Measurements from ENCODE around the gene TAF7. TPM values are rescaled to one million over a fixed set of nuclear protein-coding genes. Genes with fewer than 3 reads are reported as not detected.
"Not testable (repeated sequence)": the region's sequence is repeated elsewhere in the genome, so short reads cannot be mapped to it uniquely, and the experiment has no call there.

TAF7 gene
- total RNA-seq, 4 donors from 2014 or later: 43.7 to 57.8 (median 52.5) TPM

DNA sequence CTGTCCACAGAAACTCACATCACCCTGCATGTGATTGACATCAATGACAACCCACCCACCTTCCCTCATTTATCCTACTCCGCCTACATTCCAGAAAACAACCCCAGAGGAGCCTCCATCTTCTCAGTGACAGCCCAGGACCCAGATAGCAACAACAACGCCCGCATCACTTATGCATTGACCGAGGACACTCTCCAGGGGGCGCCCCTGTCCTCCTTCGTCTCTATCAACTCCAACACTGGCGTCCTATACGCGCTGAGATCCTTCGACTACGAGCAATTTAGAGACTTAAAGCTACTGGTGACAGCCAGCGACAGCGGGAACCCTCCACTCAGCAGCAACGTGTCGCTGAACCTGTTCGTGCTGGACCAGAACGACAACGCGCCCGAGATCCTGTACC lies 24.7 kb upstream of the TAF7 start:
- no peak for TF ChIP-seq CTCF (IDR thresholded peaks at IDR 0.05)
- no peak for DNase-seq (ENCODE audit: low spot score)

DNA sequence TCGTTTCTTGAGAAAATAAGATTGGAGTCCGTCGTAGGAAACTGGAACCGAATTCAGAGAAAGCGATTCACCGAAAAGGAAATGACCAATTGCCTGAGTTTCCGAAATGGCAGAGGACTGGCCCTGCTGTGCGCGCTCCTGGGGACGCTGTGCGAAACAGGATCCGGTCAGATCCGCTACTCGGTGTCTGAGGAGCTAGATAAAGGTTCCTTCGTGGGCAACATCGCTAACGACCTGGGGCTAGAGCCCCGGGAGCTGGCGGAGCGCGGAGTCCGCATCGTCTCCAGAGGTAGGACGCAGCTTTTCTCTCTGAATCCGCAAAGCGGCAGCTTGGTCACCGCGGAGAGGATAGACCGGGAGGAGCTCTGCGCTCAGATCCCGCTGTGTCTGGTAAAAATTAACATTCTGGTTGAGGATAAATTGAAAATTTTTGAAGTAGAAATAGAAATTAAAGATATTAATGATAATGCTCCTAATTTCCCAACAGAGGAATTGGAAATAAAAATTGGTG lies 23.4 kb upstream of the TAF7 start:
- no peak for ATAC-seq (ENCODE audit: low FRiP score)
- no peak for TF ChIP-seq CTCF (IDR thresholded peaks at IDR 0.05)
- no peak for DNase-seq (ENCODE audit: low spot score)

More for the DNA sequence above, 24.7 kb upstream of the TAF7 start:
- ATAC-seq (ENCODE audit: low FRiP score): no peak

DNA sequence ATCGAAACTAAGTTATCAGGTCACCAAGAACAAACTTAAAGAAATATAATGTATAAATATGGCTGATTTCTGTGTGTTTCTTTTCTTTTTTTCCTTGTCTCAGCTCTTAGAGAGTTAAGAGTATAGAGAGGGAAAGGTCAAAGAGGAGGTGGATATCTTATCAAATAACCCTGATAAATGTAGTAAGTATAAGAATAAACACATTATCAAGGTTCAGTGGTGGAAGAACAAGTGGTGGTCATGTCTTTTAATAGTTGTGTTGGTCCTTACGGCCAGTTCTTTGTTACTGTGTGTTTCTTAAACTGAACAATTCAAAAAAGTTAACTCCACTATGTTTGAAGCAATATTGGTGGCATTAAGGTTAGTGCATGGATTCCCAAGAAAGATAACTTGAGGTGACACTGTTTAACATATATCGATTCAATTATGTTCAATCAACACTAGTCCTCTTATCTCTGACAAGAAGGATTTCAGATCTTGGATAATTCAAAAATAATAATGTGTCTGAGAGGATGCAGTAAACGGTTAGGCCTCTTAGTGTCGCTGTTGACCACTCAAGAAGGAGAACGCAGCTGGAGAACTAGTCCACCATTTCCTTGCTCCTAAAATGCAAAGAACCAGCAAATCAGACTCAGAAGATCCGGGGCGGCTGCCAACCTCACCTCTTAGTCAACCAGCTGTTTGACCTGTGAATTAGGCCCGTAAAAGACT lies 22.8 kb upstream of the TAF7 start, which contains the start of gene PCDHGA3:
PCDHGA3 (plus strand) TSS at position 588 of the 711 bp plus-strand sequence. CDS start 205 bp downstream, outside the sequence.
- DNase-seq (ENCODE audit: low spot score) (no peak), ATAC-seq (ENCODE audit: low FRiP score) (no peak)
- TF ChIP-seq CTCF (IDR thresholded peaks at IDR 0.05): no peak

DNA sequence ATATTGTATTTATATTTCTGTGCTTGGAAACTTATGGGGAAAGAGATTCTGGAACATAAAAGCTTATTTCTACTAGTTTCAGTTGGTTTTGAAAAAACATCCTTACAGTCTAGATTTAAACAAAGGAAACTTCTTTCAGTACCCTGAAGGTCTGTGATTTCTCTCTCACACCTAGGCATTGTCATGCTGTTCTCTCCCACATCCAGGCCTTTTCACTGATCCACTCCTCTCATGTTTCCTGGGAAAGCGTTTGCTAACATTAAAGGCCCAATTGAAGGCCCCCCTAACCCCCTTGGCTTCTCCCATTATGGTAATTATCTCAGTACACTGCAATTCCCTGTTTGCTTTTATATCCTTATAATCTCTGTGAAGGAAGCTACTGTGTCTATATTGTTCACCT lies 22.2 kb upstream of the TAF7 start:
- ATAC-seq (ENCODE audit: low FRiP score) (no peak), DNase-seq (ENCODE audit: low spot score) (no peak)
- no peak for TF ChIP-seq CTCF (IDR thresholded peaks at IDR 0.05)

DNA sequence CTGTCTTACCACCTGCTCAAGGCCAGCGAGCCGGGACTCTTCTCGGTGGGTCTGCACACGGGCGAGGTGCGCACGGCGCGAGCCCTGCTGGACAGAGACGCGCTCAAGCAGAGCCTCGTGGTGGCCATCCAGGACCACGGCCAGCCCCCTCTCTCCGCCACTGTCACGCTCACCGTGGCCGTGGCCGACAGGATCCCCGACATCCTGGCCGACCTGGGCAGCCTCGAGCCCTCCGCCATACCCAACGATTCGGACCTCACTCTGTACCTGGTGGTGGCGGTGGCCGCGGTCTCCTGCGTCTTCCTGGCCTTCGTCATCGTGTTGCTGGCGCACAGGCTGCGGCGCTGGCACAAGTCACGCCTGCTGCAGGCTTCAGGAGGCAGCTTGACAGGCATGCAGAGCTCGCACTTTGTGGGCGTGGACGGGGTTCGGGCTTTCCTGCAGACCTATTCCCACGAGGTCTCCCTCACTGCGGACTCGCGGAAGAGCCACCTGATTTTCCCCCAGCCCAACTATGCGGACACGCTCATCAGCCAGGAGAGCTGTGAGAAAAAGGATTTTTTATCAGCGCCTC lies 20.3 kb upstream of the TAF7 start:
- DNase-seq (ENCODE audit: low spot score); ATAC-seq (ENCODE audit: low FRiP score): not testable (repeated sequence)

GRCh38 chr5:141338538-141339306 lies 18.1 kb upstream of the TAF7 start, which contains the start of gene PCDHGA2:
Gene PCDHGA2, plus strand, starts transcription at chr5:141338760.
- DNase-seq (ENCODE audit: low spot score): no peak
- TF ChIP-seq CTCF (IDR thresholded peaks at IDR 0.05): no peak
- ATAC-seq (ENCODE audit: low FRiP score): no peak

DNA sequence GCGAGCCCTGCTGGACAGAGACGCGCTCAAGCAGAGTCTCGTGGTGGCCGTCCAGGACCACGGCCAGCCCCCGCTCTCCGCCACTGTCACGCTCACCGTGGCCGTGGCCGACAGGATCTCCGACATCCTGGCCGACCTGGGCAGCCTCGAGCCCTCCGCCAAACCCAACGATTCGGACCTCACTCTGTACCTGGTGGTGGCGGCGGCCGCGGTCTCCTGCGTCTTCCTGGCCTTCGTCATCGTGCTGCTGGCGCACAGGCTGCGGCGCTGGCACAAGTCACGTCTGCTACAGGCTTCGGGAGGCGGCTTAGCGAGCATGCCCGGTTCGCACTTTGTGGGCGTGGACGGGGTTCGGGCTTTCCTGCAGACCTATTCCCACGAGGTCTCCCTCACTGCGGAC lies 12.0 kb upstream of the TAF7 start:
- not testable (repeated sequence) for DNase-seq (ENCODE audit: low spot score); ATAC-seq (ENCODE audit: low FRiP score)

Data from omental fat pad (tissue), 4 donors.